T-helper 2 cell treated with Interferon-gamma antibody and Interleukin-4, amounts not matched to agents 5 μg/mL and 100 μg/mL, for 36 hours (primary cell): Measurements from ENCODE around the gene FHIT.

Experiments
- DNase-seq: peaks from one replicate; pipeline ENCODE4 v3.0.0; 2021; ENCODE audit warnings: low spot score
- H3K27ac Mint-ChIP-seq: one replicate; pipeline ENCODE4 v1.8.0; 2021; ENCODE audit warnings: mild to moderate bottlenecking, mixed read lengths
- H3K27me3 Mint-ChIP-seq: one replicate; pipeline ENCODE4 v1.8.0; 2021; ENCODE audit warnings: low read depth, mixed read lengths
- H3K36me3 Mint-ChIP-seq: one replicate; pipeline ENCODE4 v1.8.0; 2021; ENCODE audit warnings: low read depth, mixed read lengths
- H3K4me1 Mint-ChIP-seq: one replicate; pipeline ENCODE4 v1.8.0; 2021; ENCODE audit warnings: low read depth, mixed read lengths
- H3K4me3 Mint-ChIP-seq: one replicate; pipeline ENCODE4 v1.8.0; 2022; ENCODE audit warnings: mild to moderate bottlenecking, moderate library complexity, mixed read lengths
- H3K9me3 Mint-ChIP-seq: one replicate; pipeline ENCODE4 v1.8.0; 2021; ENCODE audit warnings: mixed read lengths

FHIT gene

GRCh38 chr3:61108247-61109019 is 142.8 kb downstream of the FHIT start:
- H3K27me3 Mint-ChIP-seq: peaks cover 8% of the 10 kb centered on the region
- H3K4me3 Mint-ChIP-seq: no peak overlapping the region
- H3K36me3 Mint-ChIP-seq: peaks cover 2% of the 10 kb centered on the region
- no peaks in the 10 kb centered on the region for H3K9me3 Mint-ChIP-seq
- peaks cover 18% of the 10 kb centered on the region for H3K4me1 Mint-ChIP-seq
- DNase-seq: no peak
- no peak overlapping the region for H3K27ac Mint-ChIP-seq

GRCh38 chr3:61094608-61095007 is 156.6 kb downstream of the FHIT start:
- Mint-ChIP-seq H3K27me3 (no peaks in the 10 kb centered on the region), H3K4me3 (no peak overlapping the region), H3K36me3 (no peaks in the 10 kb centered on the region), H3K4me1 (no peaks in the 10 kb centered on the region), H3K9me3 (no peaks in the 10 kb centered on the region), H3K27ac (no peak overlapping the region)
- DNase-seq: no peak

- Mint-ChIP-seq H3K4me1 (no peaks in the 10 kb centered on the region), H3K4me3 (no peak overlapping the region), H3K27ac (no peak overlapping the region), H3K27me3 (no peaks in the 10 kb centered on the region), H3K36me3 (no peaks in the 10 kb centered on the region), H3K9me3 (no peaks in the 10 kb centered on the region)
- no peak for DNase-seq
Measured at GRCh38 chr3:61093364-61093763, 157.9 kb downstream of the FHIT start.

- no peak for DNase-seq
- Mint-ChIP-seq H3K27me3 (no peaks in the 10 kb centered on the region), H3K27ac (no peak overlapping the region), H3K36me3 (no peaks in the 10 kb centered on the region), H3K4me1 (no peaks in the 10 kb centered on the region), H3K9me3 (no peaks in the 10 kb centered on the region), H3K4me3 (no peak overlapping the region)
Measured at GRCh38 chr3:61092870-61093269, 158.4 kb downstream of the FHIT start.

GRCh38 chr3:61090389-61091169 is 160.7 kb downstream of the FHIT start:
- Mint-ChIP-seq H3K27ac (no peak overlapping the region), H3K27me3 (peaks cover 3% of the 10 kb centered on the region), H3K4me1 (no peaks in the 10 kb centered on the region), H3K9me3 (no peaks in the 10 kb centered on the region), H3K4me3 (no peak overlapping the region), H3K36me3 (no peaks in the 10 kb centered on the region)
- no peak for DNase-seq

- H3K4me3 Mint-ChIP-seq: no peak overlapping the region
- no peaks in the 10 kb centered on the region for H3K4me1 Mint-ChIP-seq
- no peak for DNase-seq
- no peak overlapping the region for H3K27ac Mint-ChIP-seq
- H3K9me3 Mint-ChIP-seq: no peaks in the 10 kb centered on the region
- no peaks in the 10 kb centered on the region for H3K36me3 Mint-ChIP-seq
- H3K27me3 Mint-ChIP-seq: peaks cover 3% of the 10 kb centered on the region
Measured at GRCh38 chr3:61087465-61087864, 163.8 kb downstream of the FHIT start.

GRCh38 chr3:61081554-61081953 is 169.7 kb downstream of the FHIT start:
- Mint-ChIP-seq H3K36me3 (no peaks in the 10 kb centered on the region), H3K4me3 (no peak overlapping the region), H3K9me3 (no peaks in the 10 kb centered on the region), H3K4me1 (no peaks in the 10 kb centered on the region), H3K27me3 (no peaks in the 10 kb centered on the region), H3K27ac (no peak overlapping the region)
- DNase-seq: no peak

GRCh38 chr3:61080737-61081445 is 170.4 kb downstream of the FHIT start:
- H3K36me3 Mint-ChIP-seq: no peaks in the 10 kb centered on the region
- no peaks in the 10 kb centered on the region for H3K27me3 Mint-ChIP-seq
- H3K27ac Mint-ChIP-seq: no peak overlapping the region
- no peaks in the 10 kb centered on the region for H3K9me3 Mint-ChIP-seq
- no peak overlapping the region for H3K4me3 Mint-ChIP-seq
- H3K4me1 Mint-ChIP-seq: no peaks in the 10 kb centered on the region
- no peak for DNase-seq

- Mint-ChIP-seq H3K27ac (no peak overlapping the region), H3K27me3 (no peaks in the 10 kb centered on the region), H3K36me3 (no peaks in the 10 kb centered on the region), H3K4me3 (no peak overlapping the region), H3K4me1 (no peaks in the 10 kb centered on the region), H3K9me3 (no peaks in the 10 kb centered on the region)
- DNase-seq: no peak
Measured at GRCh38 chr3:61078048-61078752, 173.1 kb downstream of the FHIT start.

- H3K36me3 Mint-ChIP-seq: no peaks in the 10 kb centered on the region
- no peak overlapping the region for H3K27ac Mint-ChIP-seq
- H3K4me1 Mint-ChIP-seq: no peaks in the 10 kb centered on the region
- H3K9me3 Mint-ChIP-seq: no peaks in the 10 kb centered on the region
- H3K27me3 Mint-ChIP-seq: no peaks in the 10 kb centered on the region
- no peak for DNase-seq
- no peak overlapping the region for H3K4me3 Mint-ChIP-seq
Measured at GRCh38 chr3:61077551-61077950, 173.7 kb downstream of the FHIT start.

GRCh38 chr3:61074783-61075182 is 176.5 kb downstream of the FHIT start:
- Mint-ChIP-seq H3K4me1 (no peaks in the 10 kb centered on the region), H3K27me3 (no peaks in the 10 kb centered on the region), H3K4me3 (no peak overlapping the region), H3K9me3 (no peaks in the 10 kb centered on the region), H3K36me3 (no peaks in the 10 kb centered on the region), H3K27ac (no peak overlapping the region)
- DNase-seq: no peak

- Mint-ChIP-seq H3K27me3 (no peaks in the 10 kb centered on the region), H3K4me1 (no peaks in the 10 kb centered on the region), H3K4me3 (no peak overlapping the region), H3K36me3 (no peaks in the 10 kb centered on the region), H3K27ac (no peak overlapping the region), H3K9me3 (no peaks in the 10 kb centered on the region)
- DNase-seq: no peak
Measured at GRCh38 chr3:61073566-61074165, 177.6 kb downstream of the FHIT start.

- Mint-ChIP-seq H3K27ac (no peak overlapping the region), H3K27me3 (no peaks in the 10 kb centered on the region), H3K9me3 (no peaks in the 10 kb centered on the region), H3K36me3 (no peaks in the 10 kb centered on the region), H3K4me1 (no peaks in the 10 kb centered on the region), H3K4me3 (no peak overlapping the region)
- DNase-seq: no peak
Measured at GRCh38 chr3:61068084-61068483, 183.2 kb downstream of the FHIT start.
